GM18511 (cell line): ENCODE data around the gene CCDC40.
"Not testable (repeated sequence)": the region's sequence is repeated elsewhere in the genome, so short reads cannot be mapped to it uniquely, and the experiment has no call there.

Source experiments
- ATAC-seq: cut with Tn5 transposase; IDR thresholded peaks from one replicate; pipeline ENCODE4 v1.9.1; 2021; ENCODE audit warnings: mild to moderate bottlenecking, moderate library complexity; ENCODE audit not compliant: unreplicated experiment

Gene CCDC40

DNA sequence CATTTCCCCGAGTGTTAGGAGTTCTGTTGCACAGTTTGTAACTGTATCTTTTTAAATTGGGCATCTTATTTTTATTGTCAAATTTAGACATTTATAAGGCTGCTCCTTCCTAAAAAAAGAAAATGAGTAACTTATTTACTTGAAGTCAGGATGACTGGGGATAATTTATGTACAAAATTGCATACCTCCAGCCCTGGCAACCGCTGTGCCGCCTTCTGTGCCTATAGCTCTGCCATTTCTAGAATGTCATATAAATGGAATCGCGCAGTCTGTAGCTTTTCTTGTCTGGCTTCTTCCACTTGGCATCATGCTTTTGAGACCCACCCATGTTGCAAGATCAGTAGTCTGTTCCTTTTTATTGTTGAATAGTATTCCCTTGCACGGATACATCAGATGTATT is 36.0 kb downstream of the CCDC40 start:
- ATAC-seq: no peak

DNA sequence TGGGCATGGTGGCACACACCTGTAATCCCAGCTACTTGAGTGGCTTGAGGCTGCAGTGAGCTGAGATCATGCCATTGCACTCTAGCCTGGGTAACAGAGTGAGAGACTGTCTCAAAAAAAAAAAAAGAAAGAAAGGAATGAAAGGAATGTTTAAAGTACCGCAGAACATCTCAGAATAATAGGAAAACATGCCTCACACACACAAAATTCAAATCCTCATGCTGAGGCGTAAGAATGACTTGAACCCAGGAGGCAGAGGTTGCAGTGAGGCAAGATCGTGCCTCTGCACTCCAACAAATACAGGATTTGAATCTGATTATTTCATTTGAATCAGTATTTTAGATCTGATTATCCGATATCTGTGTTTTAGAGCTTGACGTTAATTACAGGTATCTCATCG is 43.6 kb downstream of the CCDC40 start:
- ATAC-seq: no peak

DNA sequence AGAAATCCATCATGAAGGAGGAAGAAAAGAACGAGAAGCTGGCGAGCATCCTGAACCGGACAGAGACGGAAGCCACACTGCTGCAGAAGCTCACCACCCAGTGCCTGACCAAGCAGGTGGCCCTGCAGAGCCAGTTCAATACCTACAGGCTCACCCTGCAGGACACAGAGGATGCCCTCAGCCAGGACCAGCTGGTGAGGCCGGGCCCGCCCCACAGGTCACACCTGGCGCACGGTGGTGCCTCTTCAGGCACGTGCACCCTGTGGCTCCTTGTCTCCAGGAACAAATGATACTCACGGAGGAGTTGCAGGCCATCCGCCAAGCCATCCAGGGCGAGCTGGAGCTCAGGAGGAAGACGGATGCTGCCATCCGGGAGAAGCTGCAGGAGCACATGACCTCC is 45.2 kb downstream of the CCDC40 start:
- ATAC-seq: no peak

DNA sequence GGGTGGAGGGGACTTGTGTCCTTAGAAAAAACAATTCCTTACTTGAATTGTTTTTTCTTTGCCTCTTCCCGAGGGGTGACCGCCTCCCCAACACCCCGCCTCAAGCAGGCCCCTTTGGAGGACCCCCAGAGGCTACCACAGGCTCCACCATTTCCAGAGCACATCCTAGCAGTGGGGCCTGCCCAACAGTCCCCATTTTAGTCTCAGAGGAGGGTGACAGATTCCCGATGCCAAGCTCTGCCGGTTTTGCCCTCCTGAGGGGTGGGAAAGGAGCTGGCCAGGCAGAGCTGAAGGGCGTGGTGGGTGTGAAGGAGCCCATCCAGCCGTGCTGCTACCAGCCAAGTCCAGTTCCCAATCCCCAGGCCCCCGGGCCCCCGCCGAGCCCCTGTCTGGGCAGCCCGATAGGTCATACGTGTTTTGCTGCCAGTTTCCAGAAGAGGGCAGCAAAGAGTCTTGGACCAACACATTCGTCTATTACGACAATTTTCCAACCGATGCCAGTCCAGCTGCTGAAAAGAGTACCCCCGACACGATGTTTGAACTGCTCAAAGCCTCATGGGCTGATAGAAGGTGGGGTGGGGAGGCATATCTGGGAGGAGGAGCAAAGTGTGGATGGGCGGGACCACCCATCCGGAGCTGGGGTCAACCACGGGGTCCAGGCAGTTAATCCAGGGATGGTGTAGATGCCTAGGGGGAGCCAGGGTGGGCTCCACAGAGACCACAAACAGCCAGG is 46.1 kb downstream of the CCDC40 start:
- no peak for ATAC-seq

DNA sequence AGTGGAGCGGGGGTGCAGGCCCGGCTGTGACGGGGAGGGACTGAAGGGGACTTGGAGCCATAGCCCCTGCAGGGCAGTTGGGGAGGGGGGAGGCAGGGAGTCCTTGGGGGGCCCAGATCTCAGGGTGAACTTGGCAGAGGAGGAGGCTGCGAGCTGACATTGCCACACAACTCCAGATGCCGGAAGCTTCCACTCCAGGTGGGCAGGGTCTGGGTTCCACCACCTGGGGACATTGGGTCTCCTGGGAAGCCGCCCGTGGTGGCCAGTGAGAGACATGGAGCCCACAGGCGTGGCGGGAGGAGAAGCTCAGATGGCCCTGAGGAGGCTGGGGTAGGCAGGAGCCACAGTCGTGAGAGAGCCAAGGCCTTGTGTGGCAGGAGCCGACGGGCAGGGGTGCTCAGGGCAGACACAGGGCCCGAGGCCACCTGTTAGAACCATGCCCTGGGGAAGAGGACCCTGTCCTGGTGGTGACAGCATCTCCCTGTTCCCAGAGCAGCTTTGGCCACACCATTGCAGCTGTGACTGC is 46.8 kb downstream of the CCDC40 start:
- ATAC-seq: no peak

DNA sequence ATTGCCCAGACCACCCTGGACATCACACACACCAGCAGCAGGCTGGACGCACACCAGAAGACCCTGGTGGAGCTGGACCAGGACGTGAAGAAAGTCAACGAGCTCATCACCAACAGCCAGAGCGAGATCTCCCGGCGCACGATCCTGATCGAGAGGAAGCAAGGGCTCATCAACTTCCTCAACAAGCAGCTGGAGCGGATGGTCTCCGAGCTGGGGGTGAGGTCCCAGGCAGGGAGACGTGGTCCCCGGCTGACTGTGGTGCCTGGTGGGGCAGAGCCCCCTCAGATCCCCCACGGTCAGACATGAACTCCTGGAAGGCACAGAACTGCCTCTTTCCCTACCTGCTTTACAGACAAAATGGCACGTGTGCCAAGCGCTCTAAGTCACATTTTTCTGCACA is 48.3 kb downstream of the CCDC40 start:
- ATAC-seq: no peak

DNA sequence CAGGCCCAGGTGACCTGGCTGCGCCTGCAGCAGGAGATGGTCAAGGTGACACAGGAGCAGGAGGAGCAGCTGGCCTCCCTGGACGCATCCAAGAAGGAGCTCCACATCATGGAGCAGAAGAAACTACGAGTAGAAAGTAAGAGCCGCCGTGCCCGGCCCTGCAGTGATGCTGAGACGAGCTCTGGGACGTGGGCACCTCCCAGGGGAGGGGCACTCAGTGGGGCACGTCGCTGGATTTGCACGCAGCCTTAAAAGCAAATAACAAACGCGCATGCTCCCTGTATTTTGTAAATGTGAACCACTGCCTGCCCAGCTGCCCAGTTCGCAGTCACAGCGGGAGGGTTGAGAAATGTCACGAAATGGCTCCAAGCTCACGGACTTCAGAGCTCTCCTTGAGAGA is 49.6 kb downstream of the CCDC40 start:
- no peak for ATAC-seq

DNA sequence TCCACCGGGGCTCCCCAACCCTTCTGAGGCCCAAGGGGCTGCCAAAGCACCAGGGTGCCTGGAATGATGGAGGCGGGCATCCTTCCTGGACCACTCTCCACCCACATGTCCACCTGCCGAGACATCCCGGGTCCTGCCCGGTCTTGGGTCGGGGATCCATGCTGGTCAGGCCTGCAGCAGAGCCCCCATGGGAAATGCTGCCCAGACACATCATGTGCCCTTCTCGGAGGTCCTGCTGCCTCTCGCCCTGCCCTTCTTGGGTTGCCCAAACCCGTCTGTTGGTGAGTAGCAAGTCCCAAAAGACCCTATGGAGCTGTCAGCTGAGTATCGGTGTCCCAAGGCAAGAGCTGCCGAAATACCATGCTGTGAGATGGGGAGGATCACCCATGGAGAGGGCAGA is 50.2 kb downstream of the CCDC40 start:
- ATAC-seq: no peak

DNA sequence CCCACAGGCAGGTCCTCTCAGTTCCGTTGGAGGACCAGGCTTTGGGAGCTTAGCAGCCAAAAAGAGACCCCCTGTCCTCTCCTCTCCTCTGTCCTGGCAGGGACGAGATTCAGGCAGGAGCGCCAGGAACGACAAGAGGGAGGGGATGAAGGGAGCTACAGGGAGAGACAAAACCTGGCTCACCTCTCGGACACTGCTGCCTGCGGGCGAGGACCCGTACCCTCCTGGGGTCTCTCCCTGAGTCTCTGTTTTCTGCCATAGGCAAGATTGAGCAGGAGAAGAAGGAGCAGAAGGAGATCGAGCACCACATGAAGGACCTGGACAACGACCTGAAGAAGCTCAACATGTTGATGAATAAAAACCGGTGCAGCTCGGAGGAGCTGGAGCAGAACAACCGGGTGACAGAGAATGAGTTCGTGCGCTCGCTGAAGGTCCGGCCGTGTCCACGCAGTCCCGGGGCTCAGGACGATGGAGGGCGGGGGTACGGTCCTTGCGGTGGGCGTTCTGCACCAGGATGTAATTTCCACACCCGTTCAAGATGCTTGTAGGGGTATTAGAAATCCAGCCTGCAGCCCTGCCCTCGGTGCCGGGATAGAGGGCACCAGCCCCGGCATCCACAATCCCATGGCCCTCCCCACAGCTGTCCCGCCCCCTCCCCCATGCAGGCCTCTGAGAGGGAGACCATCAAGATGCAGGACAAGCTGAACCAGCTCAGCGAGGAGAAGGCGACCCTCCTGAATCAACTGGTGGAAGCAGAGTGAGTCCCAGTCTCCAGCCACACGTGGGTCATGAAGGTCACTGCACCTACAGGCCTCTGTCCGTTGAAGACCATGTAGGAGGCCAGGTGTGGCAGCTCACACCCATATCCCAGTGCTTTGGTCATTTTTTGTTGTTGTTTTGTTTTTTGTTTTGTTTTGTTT is 51.2 kb downstream of the CCDC40 start:
- ATAC-seq: no peak

DNA sequence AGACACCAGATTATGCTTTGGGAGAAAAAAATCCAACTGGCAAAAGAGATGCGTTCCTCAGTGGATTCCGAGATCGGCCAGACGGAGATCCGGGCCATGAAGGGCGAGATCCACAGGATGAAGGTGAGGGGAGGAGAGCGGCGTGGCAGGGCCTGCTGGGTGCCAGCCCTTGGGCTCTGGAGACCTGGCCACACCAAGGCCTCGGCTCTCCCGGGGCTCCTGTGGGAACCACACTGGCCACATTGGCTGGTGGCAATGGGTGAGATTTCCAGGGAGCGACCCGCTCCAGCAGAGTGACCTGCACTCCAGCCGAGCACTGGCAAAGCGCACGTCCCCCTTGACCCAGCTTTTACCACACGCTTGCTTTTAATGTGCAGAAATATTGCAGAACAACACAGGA is 53.3 kb downstream of the CCDC40 start:
- no peak for ATAC-seq

DNA sequence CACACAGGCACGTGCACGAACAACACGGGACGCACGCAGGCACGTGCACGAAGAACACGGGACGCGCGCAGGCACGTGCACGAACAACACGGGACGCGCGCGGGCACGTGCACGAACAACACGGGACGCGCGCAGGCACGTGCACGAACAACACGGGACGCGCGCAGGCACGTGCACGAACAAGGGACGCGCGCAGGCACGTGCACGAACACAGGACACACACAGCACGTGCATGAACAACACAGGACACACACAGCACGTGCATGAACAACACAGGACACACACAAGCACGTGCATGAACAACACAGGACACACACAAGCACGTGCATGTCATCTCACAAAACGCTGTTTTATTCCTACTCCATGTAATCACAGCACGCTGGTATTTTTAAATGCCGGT is 53.7 kb downstream of the CCDC40 start:
- not testable (repeated sequence) for ATAC-seq

DNA sequence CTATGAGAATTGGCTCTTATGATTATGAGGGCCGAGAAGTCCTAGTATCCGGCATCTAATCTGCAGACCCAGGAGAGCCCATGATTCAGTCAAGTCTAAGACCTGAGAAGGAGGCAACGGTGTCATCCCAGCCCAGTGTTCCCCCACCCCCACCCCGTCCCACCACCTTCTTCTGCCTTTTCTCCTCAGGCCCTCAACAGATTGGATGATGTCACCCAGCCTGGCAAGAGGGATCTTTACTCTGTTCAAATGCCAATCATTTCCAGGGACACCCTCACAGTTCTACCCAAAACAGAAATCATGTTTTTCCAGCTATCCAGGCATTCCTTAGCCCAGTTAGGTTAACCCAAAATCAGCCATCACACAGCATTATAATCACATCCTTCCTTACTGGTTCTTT is 54.9 kb downstream of the CCDC40 start:
- ATAC-seq: no peak

DNA sequence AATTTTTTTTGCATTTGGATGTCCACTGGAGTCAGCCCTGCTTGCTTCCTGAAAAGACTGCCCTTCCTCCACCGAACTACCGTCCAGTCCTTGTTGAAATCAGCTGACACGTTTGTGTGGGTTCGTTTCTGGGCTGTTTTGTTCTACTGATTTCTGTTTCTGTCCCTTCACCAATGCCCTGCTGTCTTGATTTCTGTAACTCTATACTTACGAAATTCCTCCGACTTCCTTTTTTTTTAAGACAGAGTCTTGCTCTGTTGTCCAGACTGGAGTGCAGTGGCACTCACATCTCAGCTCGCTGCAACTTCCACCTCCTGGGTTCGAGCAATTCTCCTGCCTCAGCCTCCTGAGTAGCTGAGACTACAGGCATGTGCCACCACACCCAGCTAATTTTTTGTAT is 56.5 kb downstream of the CCDC40 start:
- ATAC-seq: no peak

DNA sequence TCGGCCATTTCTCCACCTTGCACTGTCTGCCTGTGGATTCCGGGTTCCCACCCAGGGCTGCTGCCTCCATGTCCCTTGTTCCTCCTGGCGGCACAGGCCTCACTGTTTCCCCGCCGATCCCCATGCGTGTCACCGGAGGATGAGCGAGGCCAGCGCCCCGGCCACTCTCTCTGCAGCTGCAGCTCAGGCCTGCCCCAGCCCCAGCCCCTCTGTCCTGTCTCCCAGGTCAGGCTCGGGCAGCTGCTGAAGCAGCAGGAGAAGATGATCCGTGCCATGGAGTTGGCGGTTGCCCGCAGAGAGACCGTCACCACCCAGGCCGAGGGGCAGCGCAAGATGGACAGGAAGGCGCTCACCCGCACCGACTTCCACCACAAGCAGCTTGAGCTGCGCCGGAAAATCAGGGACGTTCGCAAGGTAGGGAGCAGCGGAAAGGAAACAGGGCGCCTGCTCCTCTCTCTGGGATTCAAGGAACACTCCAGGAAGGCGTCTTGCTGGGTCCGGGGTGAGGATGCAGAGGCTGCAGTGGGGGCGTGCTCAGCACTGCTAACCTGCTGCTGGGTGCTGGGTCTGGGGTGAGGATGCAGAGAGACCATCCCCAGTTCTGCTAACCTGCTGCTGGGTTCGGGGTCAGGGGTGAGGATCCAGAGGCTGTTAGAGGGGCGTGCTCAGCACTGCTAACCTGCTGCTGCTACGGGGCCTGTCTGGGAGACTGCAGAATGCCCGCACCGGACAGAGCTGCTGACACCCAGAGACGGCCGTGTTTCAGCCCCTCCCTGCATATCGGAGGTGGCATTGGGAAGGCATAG is 58.8 kb downstream of the CCDC40 start:
- no peak for ATAC-seq

DNA sequence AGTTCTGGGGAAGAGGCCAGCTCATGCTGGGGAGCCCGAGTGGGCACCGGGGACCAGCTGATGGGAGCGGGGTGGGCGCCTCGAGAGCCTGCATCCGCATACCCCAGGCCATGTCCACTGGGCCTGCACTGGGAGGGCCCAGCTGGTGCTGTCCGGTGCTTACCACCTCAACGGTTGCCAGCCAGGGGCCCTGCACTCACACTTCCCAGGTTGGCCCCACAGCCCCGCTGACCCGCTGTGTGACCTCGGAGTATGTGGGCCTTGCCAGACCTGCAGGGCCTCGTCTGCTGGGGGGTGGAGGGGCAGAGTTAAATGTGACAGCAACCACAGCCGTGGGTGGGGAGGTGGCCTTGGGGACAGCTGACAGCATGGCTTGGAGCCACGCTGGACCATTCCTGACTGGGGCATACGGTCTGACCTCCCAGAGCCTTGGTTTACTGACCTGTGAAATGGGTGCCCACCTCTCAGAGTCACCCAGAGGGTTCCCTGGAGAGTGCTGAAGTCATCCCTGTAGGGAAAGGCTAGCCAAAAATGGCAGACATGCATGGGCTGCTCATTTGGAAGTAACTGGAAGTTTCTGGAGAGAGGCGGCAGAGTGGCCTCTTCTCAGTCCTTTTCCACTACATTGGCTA is 59.5 kb downstream of the CCDC40 start:
- ATAC-seq: no peak

DNA sequence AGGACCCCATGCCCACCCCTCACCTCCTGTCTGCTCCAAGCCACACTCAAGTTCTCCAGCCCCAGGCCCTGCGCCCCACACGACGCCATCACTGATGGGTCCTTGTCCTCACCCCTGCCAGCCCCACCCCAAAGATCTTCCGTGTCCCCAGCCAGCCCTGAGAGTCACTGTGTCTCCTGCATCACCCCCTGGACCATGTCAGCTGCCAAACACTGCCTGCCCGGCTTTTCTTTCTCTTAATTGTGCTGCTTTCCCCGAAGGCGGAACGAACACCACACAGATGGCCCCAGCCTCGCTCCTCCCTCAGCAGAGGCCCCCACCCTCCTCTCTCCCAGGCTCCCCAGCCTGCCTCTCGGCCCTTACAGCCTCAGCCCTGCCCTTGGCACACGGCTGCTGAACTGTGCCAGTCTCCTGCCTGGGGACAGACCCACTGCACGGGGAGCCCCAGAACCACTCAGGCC is 60.1 kb downstream of the CCDC40 start:
- ATAC-seq: no peak

DNA sequence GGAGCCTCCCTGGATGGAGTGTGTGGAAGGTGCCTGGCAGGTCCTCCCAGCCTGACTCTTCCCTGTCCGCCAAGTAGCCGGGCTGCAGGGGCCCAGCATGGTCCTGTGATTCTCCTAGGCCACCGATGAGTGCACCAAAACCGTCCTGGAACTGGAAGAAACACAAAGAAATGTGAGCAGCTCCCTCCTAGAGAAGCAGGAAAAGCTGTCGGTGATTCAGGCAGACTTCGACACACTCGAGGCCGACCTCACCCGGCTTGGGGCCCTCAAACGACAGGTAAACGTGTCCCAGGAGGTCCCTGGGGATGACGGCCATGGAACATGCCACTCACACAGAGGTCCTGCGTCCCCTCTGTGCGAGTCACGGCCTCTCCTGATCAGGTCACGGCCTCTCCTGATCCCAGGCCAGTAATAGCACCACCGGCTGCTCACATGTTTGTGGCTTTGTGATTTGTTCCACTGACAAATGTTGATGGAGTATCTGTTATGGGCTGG is 60.7 kb downstream of the CCDC40 start:
- ATAC-seq: no peak

DNA sequence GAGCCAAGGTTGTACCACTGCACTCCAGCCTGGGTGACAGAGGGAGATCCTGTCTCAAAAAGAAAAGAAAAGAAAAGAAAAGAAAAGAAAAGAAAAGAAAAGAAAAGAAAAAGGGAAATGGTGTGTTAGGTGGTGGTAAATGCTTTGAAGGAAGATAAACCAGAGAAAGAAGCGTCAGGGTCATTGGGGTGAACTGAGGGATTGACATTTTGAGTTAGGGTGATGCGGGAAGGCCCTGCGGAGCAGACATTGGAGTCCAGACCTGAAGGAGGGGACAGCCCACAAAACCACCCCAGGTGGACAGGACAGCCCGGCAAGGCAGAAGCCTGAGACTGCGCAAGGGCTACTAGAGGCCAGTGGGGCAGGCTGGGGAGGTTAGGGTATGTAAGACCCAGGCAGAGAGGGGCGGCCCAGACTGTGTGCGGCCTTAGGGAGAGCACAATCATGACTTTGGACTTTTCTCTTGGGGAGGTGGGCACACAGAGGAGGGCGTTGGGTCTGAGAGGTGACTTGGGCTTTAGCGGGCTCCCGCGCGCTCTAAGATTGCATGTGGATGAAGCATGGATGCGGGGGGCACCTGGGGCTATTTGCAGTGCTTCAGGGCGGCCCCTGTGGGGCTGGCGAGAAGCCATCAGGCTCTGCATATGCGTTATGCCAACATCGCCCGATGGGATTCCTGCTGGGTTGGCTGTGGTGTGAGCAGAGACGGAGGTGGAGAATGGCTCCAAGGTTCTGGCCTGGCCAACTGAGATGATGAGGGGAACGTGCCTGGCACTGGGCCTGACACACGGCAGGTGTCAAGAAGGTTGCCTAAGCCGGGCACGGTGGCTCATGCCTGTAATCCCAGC is 61.6 kb downstream of the CCDC40 start:
- ATAC-seq: no peak

DNA sequence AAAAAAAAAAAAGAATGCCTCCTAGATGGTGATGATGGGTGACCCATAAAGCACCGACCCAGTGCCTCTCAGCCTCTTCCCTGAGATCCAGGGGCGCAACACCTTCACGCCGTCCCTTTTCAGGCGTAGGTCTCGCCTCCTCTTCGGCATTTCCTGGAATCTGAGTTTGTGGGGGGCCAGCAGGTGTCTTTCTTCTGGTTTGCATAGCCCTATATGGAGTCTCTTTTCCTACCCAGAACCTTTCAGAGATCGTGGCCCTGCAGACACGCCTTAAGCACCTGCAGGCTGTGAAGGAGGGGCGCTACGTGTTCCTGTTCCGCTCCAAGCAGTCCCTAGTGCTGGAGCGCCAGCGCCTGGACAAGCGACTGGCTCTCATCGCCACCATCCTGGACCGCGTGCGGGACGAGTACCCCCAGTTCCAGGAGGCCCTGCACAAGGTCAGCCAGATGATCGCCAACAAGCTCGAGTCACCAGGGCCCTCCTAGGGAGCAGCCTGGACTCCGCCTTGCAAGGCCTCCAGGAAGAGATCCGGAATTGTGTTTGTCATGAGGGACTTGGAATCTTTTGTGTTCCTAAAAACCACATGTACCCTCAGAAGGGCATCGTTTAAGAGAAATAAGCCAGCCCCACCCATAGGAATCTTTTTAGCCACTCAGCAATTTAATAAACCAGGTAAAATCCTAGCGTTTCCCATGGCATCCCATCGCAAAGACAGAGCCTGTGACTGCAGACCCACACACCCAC is 63.0 kb downstream of the CCDC40 start:
- no peak for ATAC-seq
